ENCODE measurements around the gene HCRT.

HCRT gene

GRCh38 chr17:42185621-42185930 lies 324 bp upstream of the HCRT start:
- no peaks in the 10 kb centered on the region for H3K79me2 ChIP-seq (ENCODE audit: insufficient read depth, low read depth)
- no peak for TF ChIP-seq CTCF (conservative IDR thresholded peaks at IDR 0.05; ENCODE audit: low read depth, low read length)
- no peak overlapping the region for H3K4me3 ChIP-seq (IDR thresholded peaks at IDR 0.05; ENCODE audit: insufficient read depth, low read depth, low read length)
- no peaks in the 10 kb centered on the region; the same call in 1 of the 2 replicates for H3K27me3 ChIP-seq (ENCODE audit: insufficient read depth, low read depth)
- 0 out of 2 replicates have a peak overlapping the region, but pooled peaks have one; percentile 31 for H3K4me2 ChIP-seq
- no peaks in the 10 kb centered on the region for H4K20me1 ChIP-seq (ENCODE audit: insufficient read depth)
- peaks cover 64% of the 10 kb centered on the region for H3K4me1 ChIP-seq (ENCODE audit: low read depth, poor library complexity, severe bottlenecking)
- H3K9ac ChIP-seq = no peak overlapping the region
- no peaks in the 10 kb centered on the region for H3K36me3 ChIP-seq (ENCODE audit: insufficient read depth)
- no peak overlapping the region for H3K27ac ChIP-seq
- H2AFZ ChIP-seq (ENCODE audit: low read depth) = no peak overlapping the region

GRCh38 chr17:42183741-42184711 lies 1.2 kb downstream of the HCRT start:
- peaks cover 7% of the 10 kb centered on the region for H3K27me3 ChIP-seq (ENCODE audit: insufficient read depth, low read depth)
- peak overlapping the region; percentile 80 for H3K27ac ChIP-seq
- H3K4me3 ChIP-seq (IDR thresholded peaks at IDR 0.05; ENCODE audit: insufficient read depth, low read depth, low read length) = no peak overlapping the region
- peak overlapping the region; percentile 66 for H2AFZ ChIP-seq (ENCODE audit: low read depth)
- no peaks in the 10 kb centered on the region for H3K36me3 ChIP-seq (ENCODE audit: insufficient read depth)
- H3K79me2 ChIP-seq (ENCODE audit: insufficient read depth, low read depth) = no peaks in the 10 kb centered on the region
- H3K4me2 ChIP-seq = peak overlapping the region; percentile 86
- peaks cover 73% of the 10 kb centered on the region for H3K4me1 ChIP-seq (ENCODE audit: low read depth, poor library complexity, severe bottlenecking)
- H3K9ac ChIP-seq = peak overlapping the region; percentile 70
- peak; percentile 74 for TF ChIP-seq CTCF (conservative IDR thresholded peaks at IDR 0.05; ENCODE audit: low read depth, low read length)
- H4K20me1 ChIP-seq (ENCODE audit: insufficient read depth) = no peaks in the 10 kb centered on the region

DNA sequence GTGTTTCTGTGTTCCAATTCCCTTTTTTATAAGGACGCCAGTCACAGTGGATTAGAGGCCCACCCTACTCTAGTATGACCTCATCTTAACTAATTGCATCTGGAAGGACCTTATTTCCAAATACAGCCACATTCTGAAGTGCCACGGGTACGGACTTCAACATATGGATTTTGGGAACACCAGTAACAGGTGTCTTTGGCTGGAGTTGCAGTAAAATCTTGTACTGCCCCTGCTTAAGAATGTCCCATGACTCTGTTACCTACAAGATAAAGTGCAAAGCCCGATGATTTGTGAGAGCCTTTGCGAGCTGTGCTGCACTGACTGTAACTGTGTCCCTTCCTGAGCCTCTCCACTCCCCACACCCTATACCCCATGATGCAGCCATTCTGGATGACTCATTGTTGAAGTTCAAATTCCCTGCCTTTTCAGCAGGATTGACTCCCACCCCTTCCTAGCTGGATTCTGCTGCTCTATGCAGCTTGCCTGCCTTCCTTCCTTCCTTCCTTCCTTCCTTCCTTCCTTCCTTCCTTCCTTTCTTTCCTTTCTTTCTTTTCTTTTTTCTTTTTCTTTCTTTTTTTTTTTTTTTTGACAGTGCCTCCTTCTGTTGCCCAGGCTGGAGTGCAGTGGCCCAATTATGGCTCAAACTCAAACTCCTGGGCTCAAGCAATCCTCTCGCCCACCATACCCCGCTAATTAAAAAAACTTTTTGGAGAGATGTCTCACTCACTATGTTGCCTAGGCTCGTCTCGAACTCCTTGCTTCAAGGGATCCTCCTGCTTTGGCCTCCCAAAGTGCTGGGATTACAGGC lies 2.1 kb downstream of the HCRT start:
- Histone ChIP-seq H3K4me1 (ENCODE audit: low read depth, poor library complexity, severe bottlenecking) (peaks cover 82% of the 10 kb centered on the region), H3K4me3 (IDR thresholded peaks at IDR 0.05; ENCODE audit: insufficient read depth, low read depth, low read length) (no peak overlapping the region), H3K27me3 (ENCODE audit: insufficient read depth, low read depth) (peaks cover 7% of the 10 kb centered on the region), H3K27ac (peak overlapping the region; percentile 80), H4K20me1 (ENCODE audit: insufficient read depth) (no peaks in the 10 kb centered on the region), H3K4me2 (peak overlapping the region; percentile 86), H3K36me3 (ENCODE audit: insufficient read depth) (no peaks in the 10 kb centered on the region), H3K79me2 (ENCODE audit: insufficient read depth, low read depth) (no peaks in the 10 kb centered on the region), H3K9ac (peak overlapping the region; percentile 70), H2AFZ (ENCODE audit: low read depth) (peak overlapping the region; percentile 66)
- TF ChIP-seq CTCF (conservative IDR thresholded peaks at IDR 0.05; ENCODE audit: low read depth, low read length) = no peak

DNA sequence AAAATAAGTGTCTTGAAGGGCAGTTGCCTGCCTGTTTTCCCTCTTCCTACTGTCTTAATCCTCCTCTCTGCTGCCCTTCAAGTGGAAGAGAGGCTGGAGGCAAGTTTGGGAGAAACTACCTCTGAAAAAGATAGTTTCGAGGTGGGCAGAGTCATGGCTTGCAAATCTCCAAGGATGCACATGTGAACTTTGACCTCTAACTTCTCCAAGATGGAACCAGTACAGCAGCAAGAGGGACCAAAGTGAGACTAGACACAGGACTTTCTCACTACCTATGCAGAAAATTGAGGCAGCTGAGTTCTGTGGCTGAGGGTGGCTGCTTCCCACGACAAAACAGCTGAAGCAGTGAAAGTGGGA lies 3.4 kb downstream of the HCRT start:
- peak overlapping the region; percentile 86 for H3K4me2 ChIP-seq
- peaks cover 7% of the 10 kb centered on the region for H3K27me3 ChIP-seq (ENCODE audit: insufficient read depth, low read depth)
- H3K27ac ChIP-seq = no peak overlapping the region
- H3K36me3 ChIP-seq (ENCODE audit: insufficient read depth) = no peaks in the 10 kb centered on the region
- H3K4me3 ChIP-seq (IDR thresholded peaks at IDR 0.05; ENCODE audit: insufficient read depth, low read depth, low read length) = no peak overlapping the region
- no peak for TF ChIP-seq CTCF (conservative IDR thresholded peaks at IDR 0.05; ENCODE audit: low read depth, low read length)
- no peaks in the 10 kb centered on the region for H3K79me2 ChIP-seq (ENCODE audit: insufficient read depth, low read depth)
- no peak overlapping the region for H3K9ac ChIP-seq
- no peaks in the 10 kb centered on the region for H4K20me1 ChIP-seq (ENCODE audit: insufficient read depth)
- peaks cover 70% of the 10 kb centered on the region for H3K4me1 ChIP-seq (ENCODE audit: low read depth, poor library complexity, severe bottlenecking)
- peak overlapping the region; percentile 45; the same call in 1 of the 2 replicates for H2AFZ ChIP-seq (ENCODE audit: low read depth)
